ENCODE results near the gene CD247.
"Not testable (repeated sequence)": the region's sequence is repeated elsewhere in the genome, so short reads cannot be mapped to it uniquely, and the experiment has no call there.

CD247 gene

GRCh38 chr1:167518331-167518700, at the start of gene CD247:
CD247 (minus strand) TSS chr1:167518529; CDS start chr1:167518465, 64 bp downstream.
- DNase-seq = peak; percentile 76

- DNase-seq = no peak
Observed at GRCh38 chr1:167567663-167568062, 49.3 kb upstream of the CD247 start.

- DNase-seq = no peak
Observed at GRCh38 chr1:167566766-167567165, 48.4 kb upstream of the CD247 start.

GRCh38 chr1:167565922-167566321, 47.6 kb upstream of the CD247 start:
- no peak for DNase-seq

GRCh38 chr1:167564612-167565270, 46.4 kb upstream of the CD247 start:
- DNase-seq = no peak

GRCh38 chr1:167563579-167564246, 45.4 kb upstream of the CD247 start:
- no peak for DNase-seq

GRCh38 chr1:167562702-167563101, 44.4 kb upstream of the CD247 start:
- DNase-seq = no peak

GRCh38 chr1:167561753-167562152, 43.4 kb upstream of the CD247 start:
- no peak for DNase-seq

- DNase-seq = peak; percentile 83
Observed at GRCh38 chr1:167555971-167556714, 37.8 kb upstream of the CD247 start.

GRCh38 chr1:167555072-167555471, 36.7 kb upstream of the CD247 start:
- DNase-seq = not testable (repeated sequence)

- DNase-seq = no peak
Observed at GRCh38 chr1:167554028-167554779, 35.9 kb upstream of the CD247 start.

- DNase-seq = peak; percentile 94
Observed at GRCh38 chr1:167553136-167554027, 35.1 kb upstream of the CD247 start, which contains the start of gene CREG1. CREG1 (minus strand) TSS chr1:167553762.

- DNase-seq = no peak
Observed at GRCh38 chr1:167551362-167551761, 33.0 kb upstream of the CD247 start.

GRCh38 chr1:167548059-167548932, 30.0 kb upstream of the CD247 start:
- DNase-seq = no peak

- DNase-seq = no peak
Observed at GRCh38 chr1:167546935-167547334, 28.6 kb upstream of the CD247 start.

GRCh38 chr1:167545349-167545748, 27.0 kb upstream of the CD247 start:
- no peak for DNase-seq

- no peak for DNase-seq
Observed at GRCh38 chr1:167544447-167545093, 26.2 kb upstream of the CD247 start.

- DNase-seq = no peak
Observed at GRCh38 chr1:167543199-167543990, 25.1 kb upstream of the CD247 start.
